ENCODE data around the gene SOX10. TPM values are rescaled to one million over a fixed set of nuclear protein-coding genes. Genes with fewer than 3 reads are reported as not detected.

Gene SOX10
- polyA plus RNA-seq, 3 donors = not detected

DNA sequence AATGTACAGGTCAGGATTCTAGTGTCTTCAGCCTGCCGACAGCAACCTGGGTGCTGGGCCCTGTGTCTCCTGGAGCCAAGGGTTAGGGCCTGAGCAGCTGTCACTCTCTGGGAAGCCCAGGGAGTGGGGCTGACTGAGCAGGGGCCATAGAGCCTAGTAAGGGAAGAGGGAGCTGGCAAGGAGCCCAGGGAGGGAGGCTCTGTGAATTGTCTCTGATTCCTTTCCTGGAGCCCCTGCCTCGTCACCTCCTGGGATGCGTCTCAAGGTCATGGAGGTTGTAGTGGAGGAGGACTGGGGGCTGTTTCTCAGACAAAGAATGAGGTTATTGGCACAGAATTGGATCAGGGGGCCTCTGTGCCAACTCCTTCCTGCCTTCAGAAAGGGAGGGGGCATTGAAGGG lies 11.8 kb downstream of the SOX10 start:
- no peaks in the 10 kb centered on the region for H3K9me3 ChIP-seq (replicated peaks in 1 of 2; ENCODE audit: control insufficient read depth in 1 of 2, insufficient read depth in 1 of 2, low read length in 2 of 2)
- H3K4me1 ChIP-seq (ENCODE audit: control insufficient read depth in 1 of 2, insufficient read depth in 2 of 2, low read length in 2 of 2) = no peaks in the 10 kb centered on the region
- no peak overlapping the region for H3K4me3 Mint-ChIP-seq
- H3K27ac ChIP-seq (ENCODE audit: low read depth in 1 of 2, low read length in 2 of 2) = no peak overlapping the region
- no peaks in the 10 kb centered on the region for H4K20me1 ChIP-seq (ENCODE audit: insufficient read depth, low read length)
- H3K27me3 ChIP-seq (ENCODE audit: control insufficient read depth in 2 of 2, insufficient read depth in 2 of 2, low read length in 2 of 2) = no peaks in the 10 kb centered on the region
- no peak for TF ChIP-seq CTCF (IDR thresholded peaks at IDR 0.05)
- peaks cover 0 to 2% (median 0%) of the 10 kb centered on the region in 7 donors for H3K9me3 Mint-ChIP-seq
- peaks cover 0 to 4% (median 0%) of the 10 kb centered on the region in 3 donors for H3K27me3 Mint-ChIP-seq (ENCODE audit: low read depth in 3 of 3)
- H3K79me2 ChIP-seq (ENCODE audit: insufficient read depth, low read length) = no peaks in the 10 kb centered on the region
- H3K27ac Mint-ChIP-seq = peak overlapping the region in 1 of 7 donors; percentile 1
- 100% methylated on average over 1 of the region's 3 CpGs for WGBS (ENCODE audit: insufficient coverage)
- no peaks in the 10 kb centered on the region for H3K4me1 Mint-ChIP-seq
- peaks cover 28 to 37% of the 10 kb centered on the region in 2 donors for H3K36me3 Mint-ChIP-seq
- no peak overlapping the region for H3K4me3 ChIP-seq (replicated peaks in 1 of 3; ENCODE audit: low read depth in 2 of 3, low read length in 3 of 3)
- DNase-seq = no peak
- peaks cover 13 to 22% of the 10 kb centered on the region in 2 donors for H3K36me3 ChIP-seq (replicated peaks in 1 of 2; ENCODE audit: control insufficient read depth in 1 of 2, insufficient read depth in 2 of 2, low read length in 2 of 2)
- H3K4me2 ChIP-seq (replicated peaks; ENCODE audit: extremely low read depth, low read length, poor library complexity, severe bottlenecking) = no peak overlapping the region
- intact Hi-C loops (cut with micrococcal nuclease) = no loop called here
- no peak overlapping the region for H3K9ac ChIP-seq (ENCODE audit: insufficient read depth, low read length, poor library complexity, severe bottlenecking)
- H2AFZ ChIP-seq (ENCODE audit: insufficient read depth, low read depth, low read length, poor library complexity, severe bottlenecking) = no peak overlapping the region

DNA sequence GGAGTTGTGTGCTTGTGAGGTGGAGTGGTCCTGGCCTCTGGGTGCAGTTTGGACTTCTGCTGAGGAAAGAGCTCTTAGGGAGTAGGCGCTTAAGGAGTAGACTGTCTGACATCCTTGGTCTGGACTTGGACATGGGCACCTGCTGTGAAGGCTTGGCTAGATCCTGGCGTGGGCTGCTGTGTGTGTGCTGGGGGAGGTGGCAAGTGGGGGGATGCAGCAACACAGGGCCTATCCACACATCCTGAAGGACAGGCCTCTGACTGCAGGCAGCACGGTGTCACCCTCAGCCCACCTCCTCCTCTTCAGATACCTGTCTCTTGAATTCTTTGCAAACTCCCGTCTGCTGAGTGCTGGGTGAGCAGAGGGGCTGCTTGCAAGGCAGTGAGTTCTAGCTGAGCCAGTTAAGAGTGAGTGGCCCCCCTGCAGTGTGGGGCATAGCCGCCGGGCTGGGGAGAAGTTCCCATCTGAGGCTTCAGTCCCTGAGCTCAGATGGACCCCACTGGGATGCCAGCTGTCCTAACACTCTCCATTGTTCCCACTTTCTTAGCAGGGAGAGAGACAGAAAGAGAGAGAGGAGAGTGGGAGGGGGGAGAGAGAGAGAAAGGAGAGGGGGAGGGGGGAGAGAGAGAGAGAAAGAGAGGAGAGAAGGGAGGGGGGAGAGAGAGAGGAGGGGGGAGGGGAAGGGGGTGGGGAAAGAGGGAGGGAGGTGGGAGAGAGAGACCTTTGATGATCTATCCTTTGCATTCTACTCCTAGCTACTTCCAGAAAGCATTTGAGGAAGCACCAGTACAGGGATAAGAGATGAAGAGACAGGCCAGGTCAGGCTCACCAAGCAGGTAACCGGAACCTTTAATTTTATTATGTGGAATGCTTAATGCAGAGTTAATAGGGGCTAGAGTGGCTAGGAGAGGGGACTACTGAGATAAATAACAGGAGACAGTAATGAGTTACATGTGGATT lies 12.6 kb downstream of the SOX10 start:
- no peak for DNase-seq
- H3K4me3 Mint-ChIP-seq = no peak overlapping the region
- Histone ChIP-seq H4K20me1 (ENCODE audit: insufficient read depth, low read length) (no peaks in the 10 kb centered on the region), H3K9ac (ENCODE audit: insufficient read depth, low read length, poor library complexity, severe bottlenecking) (no peak overlapping the region), H3K27ac (ENCODE audit: low read depth in 1 of 2, low read length in 2 of 2) (no peak overlapping the region), H3K4me3 (replicated peaks in 1 of 3; ENCODE audit: low read depth in 2 of 3, low read length in 3 of 3) (no peak overlapping the region), H3K36me3 (replicated peaks in 1 of 2; ENCODE audit: control insufficient read depth in 1 of 2, insufficient read depth in 2 of 2, low read length in 2 of 2) (peaks cover 21 to 29% of the 10 kb centered on the region in 2 donors), H3K9me3 (replicated peaks in 1 of 2; ENCODE audit: control insufficient read depth in 1 of 2, insufficient read depth in 1 of 2, low read length in 2 of 2) (no peaks in the 10 kb centered on the region), H2AFZ (ENCODE audit: insufficient read depth, low read depth, low read length, poor library complexity, severe bottlenecking) (no peak overlapping the region), H3K79me2 (ENCODE audit: insufficient read depth, low read length) (no peaks in the 10 kb centered on the region), H3K27me3 (ENCODE audit: control insufficient read depth in 2 of 2, insufficient read depth in 2 of 2, low read length in 2 of 2) (no peaks in the 10 kb centered on the region), H3K4me1 (ENCODE audit: control insufficient read depth in 1 of 2, insufficient read depth in 2 of 2, low read length in 2 of 2) (no peaks in the 10 kb centered on the region), H3K4me2 (replicated peaks; ENCODE audit: extremely low read depth, low read length, poor library complexity, severe bottlenecking) (no peak overlapping the region)
- H3K9me3 Mint-ChIP-seq = peaks cover 0 to 2% (median 0%) of the 10 kb centered on the region in 7 donors
- WGBS (ENCODE audit: insufficient coverage) = 100% methylated on average over 3 of the region's 7 CpGs
- intact Hi-C loops (cut with micrococcal nuclease) = no loop called here
- no peak overlapping the region for H3K27ac Mint-ChIP-seq
- H3K36me3 Mint-ChIP-seq = peaks cover 35 to 40% of the 10 kb centered on the region in 2 donors
- TF ChIP-seq CTCF (IDR thresholded peaks at IDR 0.05) = no peak
- peaks cover 0 to 4% (median 0%) of the 10 kb centered on the region in 3 donors for H3K27me3 Mint-ChIP-seq (ENCODE audit: low read depth in 3 of 3)
- no peaks in the 10 kb centered on the region for H3K4me1 Mint-ChIP-seq

All from CD14-positive monocyte (primary cell).